H9 (cell line): ENCODE measurements around the gene RMRP. TPM values are rescaled to one million over a fixed set of nuclear protein-coding genes. Genes with fewer than 3 reads are reported as not detected.

Experiments
- DNase-seq: peaks from one replicate; pipeline ENCODE4 v3.0.0-alpha.2; 2017
- H2AFZ ChIP-seq: one replicate; pipeline ENCODE4 v1.6.1; 2013; ENCODE audit warnings: mild to moderate bottlenecking, low read length, control low read depth, moderate library complexity
- H2AK5ac ChIP-seq: 2 replicates; pipeline ENCODE4 v1.6.1; 2013; ENCODE audit warnings: low read length, control low read depth, mixed read lengths; ENCODE audit not compliant: insufficient read length
- H2BK120ac ChIP-seq: one replicate; pipeline ENCODE4 v1.6.1; 2013; ENCODE audit warnings: low read depth, mild to moderate bottlenecking, low read length, control low read depth, inconsistent platforms; ENCODE audit not compliant: poor library complexity, severe bottlenecking
- H2BK12ac ChIP-seq: 2 replicates; pipeline ENCODE4 v1.6.1; 2013; ENCODE audit warnings: low read length, control low read depth, mixed read lengths, low read depth; ENCODE audit not compliant: insufficient read length
- H2BK15ac ChIP-seq: 2 replicates; pipeline ENCODE4 v1.6.1; 2013; ENCODE audit warnings: low read depth, low read length, control low read depth
- H2BK20ac ChIP-seq: one replicate; pipeline ENCODE4 v1.6.1; 2013; ENCODE audit warnings: low read depth, mild to moderate bottlenecking, low read length, control low read depth, inconsistent platforms; ENCODE audit not compliant: poor library complexity, severe bottlenecking
- H2BK5ac ChIP-seq: 2 replicates; pipeline ENCODE4 v1.6.1; 2013; ENCODE audit warnings: low read length, control low read depth, mixed read lengths; ENCODE audit not compliant: insufficient read length
- H3K14ac ChIP-seq: 2 replicates; pipeline ENCODE4 v1.6.1; 2013; ENCODE audit warnings: low read length, control low read depth; ENCODE audit not compliant: insufficient read depth
- H3K18ac ChIP-seq: 2 replicates; pipeline ENCODE4 v1.6.1; 2013; ENCODE audit warnings: low read depth, mild to moderate bottlenecking, mixed read lengths, low read length, control low read depth; ENCODE audit not compliant: insufficient read length
- H3K23ac ChIP-seq: 2 replicates; pipeline ENCODE4 v1.6.1; 2013; ENCODE audit warnings: low read length, control low read depth, mixed read lengths, low read depth; ENCODE audit not compliant: insufficient read length
- H3K23me2 ChIP-seq: 2 replicates; pipeline ENCODE4 v1.6.1; 2013; ENCODE audit warnings: low read depth, mild to moderate bottlenecking, mixed read lengths, low read length, control low read depth; ENCODE audit not compliant: insufficient read length, poor library complexity, severe bottlenecking
- H3K27ac ChIP-seq: 2 replicates; pipeline ENCODE4 v1.5.1; 2013; ENCODE audit warnings: low read length, control low read depth, mixed read lengths, low read depth; ENCODE audit not compliant: insufficient read length
- H3K27me3 ChIP-seq: 2 replicates; pipeline ENCODE4 v1.6.1; 2013; ENCODE audit warnings: low read length, control low read depth, inconsistent platforms; ENCODE audit not compliant: insufficient read depth
- H3K4ac ChIP-seq: 2 replicates; pipeline ENCODE4 v1.6.1; 2013; ENCODE audit warnings: low read depth, mild to moderate bottlenecking, control low read depth, inconsistent platforms, low read length, moderate library complexity
- H3K4me1 ChIP-seq: 2 replicates; pipeline ENCODE4 v1.6.1; 2013; ENCODE audit warnings: low read length, control low read depth, inconsistent platforms; ENCODE audit not compliant: insufficient read depth
- H3K4me2 ChIP-seq: 2 replicates; pipeline ENCODE4 v1.6.1; 2013; ENCODE audit warnings: low read length, control low read depth, mixed read lengths; ENCODE audit not compliant: insufficient read length, insufficient read depth
- H3K56ac ChIP-seq: 2 replicates; pipeline ENCODE4 v1.6.1; 2013; ENCODE audit warnings: low read depth, mild to moderate bottlenecking, mixed read lengths, low read length, control low read depth; ENCODE audit not compliant: insufficient read length
- H3K79me1 ChIP-seq: 2 replicates; pipeline ENCODE4 v1.6.1; 2013; ENCODE audit warnings: low read depth, mild to moderate bottlenecking, moderate library complexity, low read length, control low read depth, inconsistent platforms; ENCODE audit not compliant: insufficient read depth, poor library complexity, severe bottlenecking
- H3K79me2 ChIP-seq: 2 replicates; pipeline ENCODE4 v1.6.1; 2013; ENCODE audit warnings: low read length, control low read depth, inconsistent platforms; ENCODE audit not compliant: insufficient read depth
- H3K9ac ChIP-seq: 2 replicates; pipeline ENCODE4 v1.6.1; 2013; ENCODE audit warnings: low read length, control low read depth, mixed read lengths; ENCODE audit not compliant: insufficient read length; ENCODE audit errors: extremely low read depth
- H3K9me3 ChIP-seq: one replicate; pipeline ENCODE4 v1.6.1; 2013; ENCODE audit warnings: low read depth, low read length, inconsistent platforms; ENCODE audit not compliant: control insufficient read depth
- H3T11ph ChIP-seq: one replicate; pipeline ENCODE4 v1.6.1; 2013; ENCODE audit warnings: mild to moderate bottlenecking, low read length, control low read depth, inconsistent platforms
- H4K20me1 ChIP-seq: one replicate; pipeline ENCODE4 v1.6.1; 2013; ENCODE audit not compliant: control insufficient read depth, insufficient read length, insufficient read depth
- H4K5ac ChIP-seq: 2 replicates; pipeline ENCODE4 v1.6.1; 2013; ENCODE audit warnings: low read depth, mild to moderate bottlenecking, mixed read lengths, low read length, control low read depth; ENCODE audit not compliant: insufficient read length
- H4K8ac ChIP-seq: replicated peaks from 2 replicates; pipeline ENCODE4 v1.6.1; 2013; ENCODE audit warnings: low read length, control low read depth, mixed read lengths, low read depth; ENCODE audit not compliant: insufficient read length
- H4K91ac ChIP-seq: 2 replicates; pipeline ENCODE4 v1.6.1; 2013; ENCODE audit warnings: low read depth, mild to moderate bottlenecking, moderate library complexity, mixed read lengths, low read length, control low read depth; ENCODE audit not compliant: insufficient read length
- H3K27ac Mint-ChIP-seq, 3 experiments: 2 replicates in 2 of 3; 3 replicates in 1 of 3; pipeline ENCODE4 v1.8.0; 2020 to 2021; ENCODE audit warnings: mixed read lengths in 3 of 3, mild to moderate bottlenecking in 1 of 3, moderate library complexity in 1 of 3
- H3K27me3 Mint-ChIP-seq: 2 replicates; pipeline ENCODE4 v1.8.0; 2021; ENCODE audit warnings: low read depth, mild to moderate bottlenecking, moderate library complexity, mixed read lengths
- H3K36me3 Mint-ChIP-seq, 3 experiments: 2 replicates in 2 of 3; 3 replicates in 1 of 3; pipeline ENCODE4 v1.8.0; 2020 to 2021; ENCODE audit warnings: low read depth in 3 of 3, mixed read lengths in 3 of 3; ENCODE audit not compliant: insufficient read depth in 1 of 3
- H3K4me1 Mint-ChIP-seq, 2 experiments: 2 replicates each; pipeline ENCODE4 v1.8.0; 2020; ENCODE audit warnings: mixed read lengths in 2 of 2
- H3K4me3 Mint-ChIP-seq, 2 experiments: 2 replicates in 1 of 2; 3 replicates in 1 of 2; pipeline ENCODE4 v1.8.0; 2020 to 2021; ENCODE audit warnings: mild to moderate bottlenecking in 2 of 2, mixed read lengths in 2 of 2, moderate library complexity in 1 of 2
- H3K9me3 Mint-ChIP-seq, 2 experiments: 2 replicates in 1 of 2; 3 replicates in 1 of 2; pipeline ENCODE4 v1.8.0; 2020; ENCODE audit warnings: mild to moderate bottlenecking in 2 of 2, mixed read lengths in 2 of 2, moderate library complexity in 1 of 2
- WGBS: extraction: QIAGEN DNeasy Blood & Tissue Kit; methylation state at CpG from one replicate; pipeline ENCODE4 v1.1.7; 2013; ENCODE audit warnings: missing lambda C conversion rate, low lambda C conversion rate, mixed read lengths; ENCODE audit not compliant: insufficient read length; ENCODE audit errors: extremely low coverage; 5-methylcytosine and 5-hydroxymethylcytosine counted together
- total RNA-seq: library from RNA; stranded (reverse); gene quantifications from 2 replicates; pipeline ENCODE4 v1.2.1, GENCODE V29; 2021
- TF ChIP-seq, protein P1 (sequence below): fragments of 200-600 bp; sonication (generic); conservative IDR thresholded peaks from 3 replicates; pipeline ENCODE4 v1.8.0; 2021; ENCODE audit warnings: antibody characterized with exemption, mild to moderate bottlenecking

RMRP gene
- total RNA-seq, 1 experiment from 2014 or later: 18,417 TPM

DNA sequence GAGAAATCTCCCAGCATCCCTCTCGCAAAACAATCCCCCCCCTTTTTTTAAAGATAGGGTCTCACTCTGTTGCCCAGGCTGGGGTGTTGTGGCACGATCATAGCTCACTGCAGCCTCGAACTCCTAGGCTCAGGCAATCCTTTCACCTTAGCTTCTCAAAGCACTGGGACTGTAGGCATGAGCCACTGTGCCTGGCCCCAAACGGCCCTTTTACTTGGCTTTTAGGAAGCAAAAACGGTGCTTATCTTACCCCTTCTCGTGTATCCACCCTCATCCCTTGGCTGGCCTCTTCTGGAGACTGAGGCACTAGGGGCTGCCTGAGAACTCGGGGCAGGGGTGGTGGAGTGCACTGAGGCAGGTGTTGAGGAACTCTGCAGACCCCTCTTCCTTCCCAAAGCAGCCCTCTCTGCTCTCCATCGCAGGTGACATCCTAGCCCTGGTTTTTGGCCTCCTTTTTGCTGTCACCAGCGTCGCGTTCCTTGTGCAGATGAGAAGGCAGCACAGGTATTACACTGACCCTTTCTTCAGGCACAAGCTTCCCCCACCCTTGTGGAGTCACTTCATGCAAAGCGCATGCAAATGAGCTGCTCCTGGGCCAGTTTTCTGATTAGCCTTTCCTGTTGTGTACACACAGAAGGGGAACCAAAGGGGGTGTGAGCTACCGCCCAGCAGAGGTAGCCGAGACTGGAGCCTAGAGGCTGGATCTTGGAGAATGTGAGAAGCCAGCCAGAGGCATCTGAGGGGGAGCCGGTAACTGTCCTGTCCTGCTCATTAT, 22.7 kb upstream of the RMRP start:
- WGBS: no CpG with 5 or more reads among the region's 15 CpGs
- H3K36me3 Mint-ChIP-seq: peaks cover 29 to 38% (median 38%) of the 10 kb centered on the region in 3 experiments; a peak in 6 of 7 replicates
- peaks cover 22 to 28% of the 10 kb centered on the region in 2 experiments for H3K4me1 Mint-ChIP-seq
- no peak overlapping the region for H4K8ac ChIP-seq
- H3K4ac ChIP-seq: no peak overlapping the region
- no peak overlapping the region for H4K5ac ChIP-seq
- no peak overlapping the region for H2BK20ac ChIP-seq
- H3K27ac ChIP-seq: no peak overlapping the region
- H3K23ac ChIP-seq: no peak overlapping the region
- H3K9me3 Mint-ChIP-seq: no peaks in the 10 kb centered on the region
- no peaks in the 10 kb centered on the region; the same call in 1 of the 2 replicates for H3K27me3 ChIP-seq
- no peak overlapping the region for H2BK12ac ChIP-seq
- no peaks in the 10 kb centered on the region for H3K79me1 ChIP-seq
- H3T11ph ChIP-seq: no peak overlapping the region
- no peak overlapping the region for H2AFZ ChIP-seq
- H2BK120ac ChIP-seq: no peak overlapping the region
- H2BK5ac ChIP-seq: no peak overlapping the region
- peak; percentile 79 for DNase-seq
- no peak overlapping the region for H3K9ac ChIP-seq
- H4K20me1 ChIP-seq: no peaks in the 10 kb centered on the region
- no peaks in the 10 kb centered on the region for H3K79me2 ChIP-seq
- H3K23me2 ChIP-seq: no peaks in the 10 kb centered on the region
- no peak overlapping the region for H3K18ac ChIP-seq
- no peak overlapping the region for H2BK15ac ChIP-seq
- peak overlapping the region in 1 of 2 experiments; percentile 33; a peak in 1 of 5 replicates for H3K4me3 Mint-ChIP-seq
- H3K14ac ChIP-seq: peak overlapping the region; percentile 66; the same call in 1 of the 2 replicates
- H3K27me3 Mint-ChIP-seq: peaks cover 16% of the 10 kb centered on the region
- no peak overlapping the region for H3K56ac ChIP-seq
- H3K27ac Mint-ChIP-seq: peak overlapping the region in 1 of 3 experiments; percentile 46; a peak in 2 of 7 replicates
- peak overlapping the region; percentile 27 for H3K4me2 ChIP-seq
- H3K9me3 ChIP-seq: no peaks in the 10 kb centered on the region
- no peak overlapping the region for H4K91ac ChIP-seq
- no peaks in the 10 kb centered on the region; the same call in none of the 2 replicates for H3K4me1 ChIP-seq
- H2AK5ac ChIP-seq: no peak overlapping the region
- TF ChIP-seq, protein P1, sequence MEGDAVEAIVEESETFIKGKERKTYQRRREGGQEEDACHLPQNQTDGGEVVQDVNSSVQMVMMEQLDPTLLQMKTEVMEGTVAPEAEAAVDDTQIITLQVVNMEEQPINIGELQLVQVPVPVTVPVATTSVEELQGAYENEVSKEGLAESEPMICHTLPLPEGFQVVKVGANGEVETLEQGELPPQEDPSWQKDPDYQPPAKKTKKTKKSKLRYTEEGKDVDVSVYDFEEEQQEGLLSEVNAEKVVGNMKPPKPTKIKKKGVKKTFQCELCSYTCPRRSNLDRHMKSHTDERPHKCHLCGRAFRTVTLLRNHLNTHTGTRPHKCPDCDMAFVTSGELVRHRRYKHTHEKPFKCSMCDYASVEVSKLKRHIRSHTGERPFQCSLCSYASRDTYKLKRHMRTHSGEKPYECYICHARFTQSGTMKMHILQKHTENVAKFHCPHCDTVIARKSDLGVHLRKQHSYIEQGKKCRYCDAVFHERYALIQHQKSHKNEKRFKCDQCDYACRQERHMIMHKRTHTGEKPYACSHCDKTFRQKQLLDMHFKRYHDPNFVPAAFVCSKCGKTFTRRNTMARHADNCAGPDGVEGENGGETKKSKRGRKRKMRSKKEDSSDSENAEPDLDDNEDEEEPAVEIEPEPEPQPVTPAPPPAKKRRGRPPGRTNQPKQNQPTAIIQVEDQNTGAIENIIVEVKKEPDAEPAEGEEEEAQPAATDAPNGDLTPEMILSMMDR: no peak
